MCF 10A (cell line): ENCODE measurements around the gene GRIA1. TPM values are rescaled to one million over a fixed set of nuclear protein-coding genes. Genes with fewer than 3 reads are reported as not detected.

ENCODE experiments used
- BruUV-seq: library from RNA; stranded (reverse); fragments of 400-500 nt; replicated peaks from 2 replicates; lab custom pipeline; 2021; lab: Mats Ljungman, UMichigan
- CTCF ChIA-PET: fragments of 300-600 bp; sonication (Branson Sonifier 250); formaldehyde crosslinking; extraction: SDS; loops from one replicate; lab custom pipeline; 2021; ENCODE audit warnings: antibody characterized with exemption, inconsistent platforms; lab: Yijun Ruan, JAX
- POLR2A ChIA-PET: fragments of 300-600, 350-650 bp; sonication (Branson Sonifier 250); formaldehyde crosslinking; extraction: SDS; loops from one replicate; lab custom pipeline; 2020; ENCODE audit warnings: antibody characterized with exemption, inconsistent platforms; lab: Yijun Ruan, JAX
- DNase-seq: peaks from one replicate; pipeline ENCODE4 v3.0.0-alpha.2; 2018; ENCODE audit not compliant: unreplicated experiment
- H3K27ac Mint-ChIP-seq: one replicate; pipeline ENCODE4 v1.8.0; 2022; ENCODE audit warnings: mild to moderate bottlenecking, low read depth, mixed read lengths; ENCODE audit not compliant: unreplicated experiment
- H3K27me3 Mint-ChIP-seq: one replicate; pipeline ENCODE4 v1.8.0; 2022; ENCODE audit warnings: mixed read lengths; ENCODE audit not compliant: insufficient read depth, unreplicated experiment
- H3K36me3 Mint-ChIP-seq: one replicate; pipeline ENCODE4 v1.8.0; 2022; ENCODE audit warnings: mild to moderate bottlenecking, moderate library complexity, mixed read lengths; ENCODE audit not compliant: insufficient read depth, unreplicated experiment
- H3K4me1 Mint-ChIP-seq: one replicate; pipeline ENCODE4 v1.8.0; 2022; ENCODE audit warnings: mixed read lengths; ENCODE audit not compliant: insufficient read depth, unreplicated experiment
- H3K4me3 Mint-ChIP-seq: one replicate; pipeline ENCODE4 v1.8.0; 2022; ENCODE audit warnings: mild to moderate bottlenecking, moderate library complexity, mixed read lengths; ENCODE audit not compliant: unreplicated experiment
- H3K9me3 Mint-ChIP-seq: one replicate; pipeline ENCODE4 v1.8.0; 2022; ENCODE audit warnings: mixed read lengths; ENCODE audit not compliant: unreplicated experiment
- CTCF ChIP-seq: fragments of 200-600 bp; IDR thresholded peaks from one replicate; pipeline ENCODE4 v1.8.0; 2022; ENCODE audit warnings: antibody characterized with exemption, mild to moderate bottlenecking; ENCODE audit not compliant: unreplicated experiment
- intact Hi-C: fragments of 100-400 bp; cut with micrococcal nuclease; formaldehyde crosslinking; loops from 2 replicates; pipeline ENCODE4 v1.14.1; 2022
- total RNA-seq: library from RNA; stranded (reverse); gene quantifications from 2 replicates; pipeline ENCODE4 v1.2.3, GENCODE V29; 2022

Gene GRIA1
- total RNA-seq, 1 experiment from 2014 or later: not detected

GRCh38 chr5:153523831-153524230 is 33.4 kb downstream of the GRIA1 start:
- no TSS peak for BruUV-seq
- intact Hi-C loops: loop anchor here (2.0 kb wide), 1 partner anchor 105 kb away; no protein-coding TSS in a partner anchor
- Mint-ChIP-seq H3K27ac (no peak overlapping the region), H3K27me3 (no peaks in the 10 kb centered on the region), H3K4me3 (no peak overlapping the region), H3K36me3 (no peaks in the 10 kb centered on the region), H3K4me1 (peaks cover 15% of the 10 kb centered on the region), H3K9me3 (no peaks in the 10 kb centered on the region)
- DNase-seq: peak; percentile 82
- TF ChIP-seq CTCF: no peak
- ChIA-PET POLR2A (interaction anchor here (0.6 to 1.7 kb wide), 7 partner anchors 14 to 900 kb away, joined by 3 to 14 read pairs (median 3); no protein-coding TSS in a partner anchor), CTCF (interaction anchor here (0.6 to 2.0 kb wide), 10 partner anchors 13 to 553 kb away, joined by 3 to 9 read pairs (median 3); no protein-coding TSS in a partner anchor)

- H3K36me3 Mint-ChIP-seq: no peaks in the 10 kb centered on the region
- H3K27me3 Mint-ChIP-seq: no peaks in the 10 kb centered on the region
- no peaks in the 10 kb centered on the region for H3K9me3 Mint-ChIP-seq
- no peak for TF ChIP-seq CTCF
- DNase-seq: no peak
- no TSS peak for BruUV-seq
- intact Hi-C loops: loop anchor here (2.0 kb wide), 1 partner anchor 103 kb away; no protein-coding TSS in a partner anchor
- POLR2A ChIA-PET: no interaction called here
- H3K4me1 Mint-ChIP-seq: peaks cover 15% of the 10 kb centered on the region
- peak overlapping the region; percentile 40 for H3K27ac Mint-ChIP-seq
- CTCF ChIA-PET: interaction anchor here (1.5 to 1.6 kb wide), 2 partner anchors 16 to 104 kb away, joined by 3 read pairs; no protein-coding TSS in a partner anchor
- H3K4me3 Mint-ChIP-seq: no peak overlapping the region
Observed at GRCh38 chr5:153525536-153525935, 35.1 kb downstream of the GRIA1 start.

GRCh38 chr5:153530357-153531143 is 40.1 kb downstream of the GRIA1 start:
- intact Hi-C loops: no loop called here
- ChIA-PET POLR2A (no interaction called here), CTCF (interaction anchor here (0.7 to 2.8 kb wide), 5 partner anchors 9 to 434 kb away, joined by 3 to 13 read pairs (median 4); no protein-coding TSS in a partner anchor)
- TF ChIP-seq CTCF: no peak
- Mint-ChIP-seq H3K27me3 (no peaks in the 10 kb centered on the region), H3K4me3 (no peak overlapping the region), H3K36me3 (no peaks in the 10 kb centered on the region), H3K4me1 (no peaks in the 10 kb centered on the region), H3K27ac (no peak overlapping the region), H3K9me3 (no peaks in the 10 kb centered on the region)
- BruUV-seq: no TSS peak
- DNase-seq: no peak

- no peaks in the 10 kb centered on the region for H3K4me1 Mint-ChIP-seq
- H3K36me3 Mint-ChIP-seq: no peaks in the 10 kb centered on the region
- H3K4me3 Mint-ChIP-seq: no peak overlapping the region
- no peak for TF ChIP-seq CTCF
- ChIA-PET POLR2A (interaction anchor here (0.6 kb wide), 1 partner anchor 91 kb away, joined by 3 read pairs; no protein-coding TSS in a partner anchor), CTCF (interaction anchor here (0.6 to 1.1 kb wide), 3 partner anchors 9 to 442 kb away, joined by 3 to 4 read pairs (median 3); no protein-coding TSS in a partner anchor)
- intact Hi-C loops: no loop called here
- H3K27ac Mint-ChIP-seq: no peak overlapping the region
- BruUV-seq: no TSS peak
- H3K9me3 Mint-ChIP-seq: no peaks in the 10 kb centered on the region
- no peaks in the 10 kb centered on the region for H3K27me3 Mint-ChIP-seq
- DNase-seq: no peak
Observed at GRCh38 chr5:153533546-153533945, 43.1 kb downstream of the GRIA1 start.
